Measurements from ENCODE around the gene AGBL2. TPM values are rescaled to one million over a fixed set of nuclear protein-coding genes. Genes with fewer than 3 reads are reported as not detected.
A peak's percentile ranks its signal among the peaks of the same experiment; 100 is the strongest.
"Not testable (repeated sequence)": the region's sequence is repeated elsewhere in the genome, so short reads cannot be mapped to it uniquely, and the experiment has no call there.

Gene AGBL2
- polyA plus RNA-seq, 1 experiment, result 2.2 TPM

GRCh38 chr11:47646019-47646418 is 69.2 kb downstream of the AGBL2 start:
- no peak for DNase-seq (ENCODE audit: low read depth, low spot score)
- POLR2A ChIA-PET, result no interaction called here
- no peak overlapping the region for H3K4me3 ChIP-seq (ENCODE audit: low read depth, low read length)
- H3K27ac ChIP-seq (ENCODE audit: low read depth, low read length), result no peak overlapping the region
- no peak for TF ChIP-seq CTCF (IDR thresholded peaks at IDR 0.05; ENCODE audit: low read depth, low read length)
- H3K9me3 ChIP-seq (ENCODE audit: control insufficient read depth, insufficient read depth, low read length), result no peaks in the 10 kb centered on the region; the same call in 1 of the 2 replicates
- peaks cover 1% of the 10 kb centered on the region for H3K27me3 ChIP-seq (ENCODE audit: control insufficient read depth, insufficient read depth, low read length)
- CTCF ChIA-PET, result no interaction called here

DNA sequence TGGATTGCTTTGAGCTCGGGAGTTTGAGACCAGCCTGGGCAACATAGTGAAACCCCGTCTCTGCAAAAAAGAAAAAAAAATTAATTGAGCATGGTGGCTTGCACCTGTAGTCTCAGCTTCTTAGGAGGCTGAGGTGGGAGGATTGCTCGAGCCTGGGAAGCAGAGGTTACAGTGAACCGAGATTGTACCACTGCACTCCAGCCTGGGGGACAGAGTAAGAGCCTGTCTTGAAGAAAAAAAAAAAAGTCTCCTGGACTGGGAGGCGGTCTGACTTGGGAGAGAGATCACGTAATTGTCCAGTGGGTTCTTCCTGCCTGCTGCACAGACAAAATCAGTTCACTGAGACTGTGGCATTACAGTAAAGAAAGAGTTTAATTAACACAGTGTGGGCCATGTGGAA is 69.7 kb downstream of the AGBL2 start:
- no peak overlapping the region for H3K27ac ChIP-seq (ENCODE audit: low read depth, low read length)
- H3K4me3 ChIP-seq (ENCODE audit: low read depth, low read length), result no peak overlapping the region
- no peak for TF ChIP-seq CTCF (IDR thresholded peaks at IDR 0.05; ENCODE audit: low read depth, low read length)
- no peaks in the 10 kb centered on the region for H3K27me3 ChIP-seq (ENCODE audit: control insufficient read depth, insufficient read depth, low read length)
- DNase-seq (ENCODE audit: low read depth, low spot score), result no peak
- H3K9me3 ChIP-seq (ENCODE audit: control insufficient read depth, insufficient read depth, low read length), result no peaks in the 10 kb centered on the region; the same call in 1 of the 2 replicates
- CTCF ChIA-PET, result no interaction called here
- POLR2A ChIA-PET, result no interaction called here

DNA sequence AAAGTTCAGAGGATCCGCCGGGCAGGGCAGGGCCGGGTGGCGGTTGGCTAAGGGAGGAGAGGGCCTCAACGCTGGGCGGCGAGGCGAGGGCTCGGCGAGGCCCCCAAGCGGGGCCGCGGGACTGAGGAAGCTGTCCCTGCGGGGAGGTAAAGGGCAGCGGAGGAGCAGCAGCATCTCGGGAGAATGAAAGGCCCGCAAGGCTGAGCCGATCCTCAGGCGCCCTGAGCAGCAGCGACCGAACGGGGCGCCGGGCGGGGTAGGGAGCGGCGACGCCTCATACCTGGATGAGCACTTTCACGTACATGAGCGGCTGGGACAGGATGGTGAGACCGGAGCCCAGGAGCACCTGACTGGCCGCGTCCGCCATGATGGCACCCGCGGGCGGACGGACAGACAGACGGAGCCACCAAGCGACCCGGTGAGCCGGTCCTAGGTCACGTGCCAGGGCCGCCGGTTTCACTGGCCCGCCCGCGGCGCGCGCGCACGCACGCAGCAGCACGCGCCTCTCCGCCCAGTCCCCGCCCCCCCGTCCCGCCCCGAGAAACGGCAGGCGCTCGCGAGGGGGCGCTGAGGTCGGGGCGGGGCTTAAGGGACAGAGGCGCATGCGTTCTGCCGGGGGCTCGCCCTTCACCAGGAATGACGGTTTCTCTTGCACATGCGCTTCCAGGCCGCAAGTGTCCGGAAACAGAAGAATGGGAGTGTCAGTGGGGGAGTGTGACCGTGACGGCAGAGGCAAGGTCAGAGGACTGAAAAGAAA is 72.9 kb downstream of the AGBL2 start, which contains the start of gene MTCH2:
Gene MTCH2 (minus strand): TSS at position 461 of the 757 bp plus-strand sequence. CDS start 94 bp downstream, at position 367.
- H3K27me3 ChIP-seq (ENCODE audit: control insufficient read depth, insufficient read depth, low read length), result no peaks in the 10 kb centered on the region
- CTCF ChIA-PET, result no interaction called here
- peak within 1 kb of the TSS; percentile 85 for H3K4me3 ChIP-seq (ENCODE audit: low read depth, low read length)
- H3K9me3 ChIP-seq (ENCODE audit: control insufficient read depth, insufficient read depth, low read length), result no peaks in the 10 kb centered on the region; the same call in 1 of the 2 replicates
- DNase-seq (ENCODE audit: low read depth, low spot score), result peak; percentile 93
- peak within 1 kb of the TSS; percentile 87 for H3K27ac ChIP-seq (ENCODE audit: low read depth, low read length)
- 0 out of 2 replicates have a peak, but pooled peaks have one; percentile 9 for TF ChIP-seq CTCF (IDR thresholded peaks at IDR 0.05; ENCODE audit: low read depth, low read length)
- POLR2A ChIA-PET, result no interaction called here

- DNase-seq (ENCODE audit: low read depth, low spot score), result no peak
- CTCF ChIA-PET, result interaction anchor here (0.6 to 1.2 kb wide), 2 partner anchors 22 to 87 kb away, joined by 3 read pairs; no protein-coding TSS in a partner anchor
- Histone ChIP-seq H3K27ac (ENCODE audit: low read depth, low read length) (peak overlapping the region; percentile 87), H3K9me3 (ENCODE audit: control insufficient read depth, insufficient read depth, low read length) (no peaks in the 10 kb centered on the region; the same call in 1 of the 2 replicates), H3K27me3 (ENCODE audit: control insufficient read depth, insufficient read depth, low read length) (no peaks in the 10 kb centered on the region), H3K4me3 (ENCODE audit: low read depth, low read length) (peak overlapping the region; percentile 85)
- no peak for TF ChIP-seq CTCF (IDR thresholded peaks at IDR 0.05; ENCODE audit: low read depth, low read length)
- POLR2A ChIA-PET, result no interaction called here
Observed at GRCh38 chr11:47641600-47642098, 73.5 kb downstream of the AGBL2 start.

GRCh38 chr11:47640506-47640905 is 74.7 kb downstream of the AGBL2 start:
- H3K27me3 ChIP-seq (ENCODE audit: control insufficient read depth, insufficient read depth, low read length); DNase-seq (ENCODE audit: low read depth, low spot score); H3K27ac ChIP-seq (ENCODE audit: low read depth, low read length); H3K4me3 ChIP-seq (ENCODE audit: low read depth, low read length); POLR2A ChIA-PET; H3K9me3 ChIP-seq (ENCODE audit: control insufficient read depth, insufficient read depth, low read length): not testable (repeated sequence)
- CTCF ChIA-PET, result interaction anchor here (1.2 kb wide), 1 partner anchor 21 kb away, joined by 3 read pairs; no protein-coding TSS in a partner anchor

DNA sequence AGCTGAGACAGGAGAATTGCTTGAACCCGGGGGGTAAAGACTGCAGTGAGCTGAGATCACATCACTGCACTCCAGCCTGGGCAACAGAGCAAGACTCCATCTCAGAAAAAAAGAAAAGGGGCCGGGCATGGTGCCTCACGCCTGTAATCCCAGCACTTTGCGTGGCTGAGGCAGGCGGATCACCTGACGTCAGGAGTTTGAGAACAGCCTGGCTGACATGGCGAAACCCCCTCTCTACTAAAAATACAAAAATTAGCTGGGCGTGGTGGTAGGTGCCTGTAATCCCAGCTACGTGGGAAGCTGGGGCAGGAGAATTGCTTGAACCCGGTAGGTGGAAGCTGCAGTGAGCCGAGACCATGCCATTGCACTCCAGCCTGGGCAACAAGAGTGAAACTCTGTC is 78.8 kb downstream of the AGBL2 start:
- H3K27ac ChIP-seq (ENCODE audit: low read depth, low read length); POLR2A ChIA-PET; H3K27me3 ChIP-seq (ENCODE audit: control insufficient read depth, insufficient read depth, low read length); H3K4me3 ChIP-seq (ENCODE audit: low read depth, low read length); H3K9me3 ChIP-seq (ENCODE audit: control insufficient read depth, insufficient read depth, low read length); DNase-seq (ENCODE audit: low read depth, low spot score); CTCF ChIA-PET: not testable (repeated sequence)
